H54 (cell line): ENCODE results near the gene LRMDA.

ENCODE experiments used
- DNase-seq: peaks from one replicate; pipeline ENCODE4 v3.0.0; 2011; ENCODE audit warnings: low spot score, mixed read lengths; ENCODE audit not compliant: insufficient read length
- FAIRE-seq: peaks from 3 replicates; lab custom pipeline; 2011; peaks lifted over from hg19 to GRCh38; lab: Jason Lieb, UNC
- POLR2A ChIP-seq: IDR thresholded peaks from 2 replicates; pipeline ENCODE4 v1.6.1; 2011; ENCODE audit warnings: low read depth, mild to moderate bottlenecking, low read length

Gene LRMDA

GRCh38 chr10:75660823-75661222 lies 229.4 kb downstream of the LRMDA start:
- TF ChIP-seq POLR2A: no peak
- DNase-seq (no peak), FAIRE-seq (no peak)

- FAIRE-seq: no peak
- DNase-seq: no peak
- no peak for TF ChIP-seq POLR2A
These were observed 231.3 kb downstream of the LRMDA start for GRCh38 chr10:75662715-75663114.

GRCh38 chr10:75663947-75664664 lies 232.7 kb downstream of the LRMDA start:
- DNase-seq (no peak), FAIRE-seq (no peak)
- TF ChIP-seq POLR2A: no peak

GRCh38 chr10:75664968-75665367 lies 233.5 kb downstream of the LRMDA start:
- FAIRE-seq (no peak), DNase-seq (no peak)
- no peak for TF ChIP-seq POLR2A

- DNase-seq: no peak
- TF ChIP-seq POLR2A: no peak
- no peak for FAIRE-seq
These were observed 234.3 kb downstream of the LRMDA start for GRCh38 chr10:75665707-75666106.

- TF ChIP-seq POLR2A: no peak
- DNase-seq: no peak
- FAIRE-seq: no peak
These were observed 240.8 kb downstream of the LRMDA start for GRCh38 chr10:75672111-75672671.

- FAIRE-seq (no peak), DNase-seq (no peak)
- no peak for TF ChIP-seq POLR2A
These were observed 241.4 kb downstream of the LRMDA start for GRCh38 chr10:75672842-75673241.

GRCh38 chr10:75677541-75677940 lies 246.1 kb downstream of the LRMDA start:
- FAIRE-seq (no peak), DNase-seq (no peak)
- no peak for TF ChIP-seq POLR2A

GRCh38 chr10:75678527-75678926 lies 247.1 kb downstream of the LRMDA start:
- TF ChIP-seq POLR2A: no peak
- FAIRE-seq: no peak

GRCh38 chr10:75679536-75679935 lies 248.1 kb downstream of the LRMDA start:
- DNase-seq (no peak), FAIRE-seq (no peak)
- TF ChIP-seq POLR2A: no peak

More at GRCh38 chr10:75678527-75678926, 247.1 kb downstream of the LRMDA start:
- no peak for DNase-seq

- TF ChIP-seq POLR2A: no peak
- no peak for FAIRE-seq
- DNase-seq: no peak
These were observed 249.9 kb downstream of the LRMDA start for GRCh38 chr10:75681334-75681733.

- no peak for TF ChIP-seq POLR2A
- DNase-seq (no peak), FAIRE-seq (no peak)
These were observed 251.5 kb downstream of the LRMDA start for GRCh38 chr10:75682649-75683557.

- DNase-seq: no peak
- FAIRE-seq: no peak
- TF ChIP-seq POLR2A: no peak
These were observed 253.8 kb downstream of the LRMDA start for GRCh38 chr10:75685187-75685586.
